KBM-7 (cell line): ENCODE data around the gene MOGAT3.
A peak's percentile ranks its signal among the peaks of the same experiment; 100 is the strongest.
"Not testable (repeated sequence)": the region's sequence is repeated elsewhere in the genome, so short reads cannot be mapped to it uniquely, and the experiment has no call there.

Experiments used
- DNase-seq: peaks from one replicate; pipeline ENCODE4 v3.0.0-alpha.2; 2015
- in situ Hi-C: fragments of 300-500 bp; cut with MboI; formaldehyde crosslinking; loops from 2 replicates; pipeline ENCODE4 v1.14.3; 2020; ENCODE audit warnings: low sequenced_read_pairs, low pct_unique_long_range_greater_than_20kb, mixed read lengths

Gene MOGAT3

DNA sequence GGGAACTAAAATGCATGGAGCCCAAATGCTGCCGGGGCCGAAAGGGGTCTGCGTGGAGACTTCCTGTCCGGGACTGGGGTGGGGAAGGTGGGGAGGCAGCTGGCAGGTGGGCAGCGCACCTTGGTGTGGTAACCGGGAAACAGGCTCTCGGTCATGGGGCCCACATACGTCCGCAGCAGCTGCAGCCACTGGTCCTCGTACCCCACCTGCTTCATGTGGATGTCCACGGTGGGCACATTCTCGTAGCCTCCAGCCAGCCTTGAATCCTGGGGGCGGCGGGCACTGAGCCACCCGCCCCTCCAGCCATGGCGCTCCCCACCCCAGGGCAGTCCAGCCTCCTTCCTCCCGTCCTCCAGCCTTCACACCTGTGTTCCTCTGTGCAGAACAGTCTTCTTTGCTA, 6.6 kb upstream of the MOGAT3 start:
- in situ Hi-C loops = no loop called here
- no peak for DNase-seq

- in situ Hi-C loops = no loop called here
Measured at GRCh38 chr7:101206665-101207042, 5.8 kb upstream of the MOGAT3 start.

DNA sequence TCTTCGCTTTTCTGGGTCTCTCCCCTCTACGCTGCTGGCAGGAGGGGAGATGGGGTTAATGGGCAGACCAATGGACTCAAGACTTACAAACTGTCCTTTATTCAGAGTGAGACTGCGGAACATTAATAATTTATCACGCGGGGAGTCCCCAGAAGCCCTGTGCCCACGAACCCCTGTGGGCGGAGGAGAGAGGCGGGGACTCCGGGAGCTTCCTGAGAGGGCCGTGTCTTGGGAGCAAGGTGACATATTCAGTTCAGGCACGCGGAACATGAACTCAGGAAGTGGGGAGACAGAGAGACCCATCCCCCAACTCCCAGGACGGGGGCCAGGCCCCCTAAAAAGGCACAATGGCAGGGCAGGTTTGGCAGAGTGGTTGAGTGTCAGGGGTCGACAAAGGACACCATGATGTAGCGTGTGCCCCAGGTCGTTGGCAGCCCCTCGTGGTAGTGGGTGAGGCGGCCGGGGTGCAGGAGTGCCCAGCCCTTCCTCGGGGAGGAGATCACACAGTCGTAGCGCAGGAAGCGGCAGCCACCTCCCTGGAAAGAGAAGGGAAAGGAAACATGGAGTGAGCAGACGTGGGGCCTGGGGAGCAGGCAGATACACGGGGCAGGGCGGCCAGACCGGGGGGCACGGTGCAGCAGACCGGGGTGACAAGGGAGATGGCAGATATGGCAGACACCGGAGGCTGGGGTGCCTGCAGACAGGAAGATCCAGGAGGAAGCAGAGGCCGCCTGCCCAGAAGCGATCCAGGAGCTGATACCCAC, 5.2 kb upstream of the MOGAT3 start:
- DNase-seq = no peak
- in situ Hi-C loops = no loop called here

More at GRCh38 chr7:101206665-101207042, 5.8 kb upstream of the MOGAT3 start:
- DNase-seq = no peak

DNA sequence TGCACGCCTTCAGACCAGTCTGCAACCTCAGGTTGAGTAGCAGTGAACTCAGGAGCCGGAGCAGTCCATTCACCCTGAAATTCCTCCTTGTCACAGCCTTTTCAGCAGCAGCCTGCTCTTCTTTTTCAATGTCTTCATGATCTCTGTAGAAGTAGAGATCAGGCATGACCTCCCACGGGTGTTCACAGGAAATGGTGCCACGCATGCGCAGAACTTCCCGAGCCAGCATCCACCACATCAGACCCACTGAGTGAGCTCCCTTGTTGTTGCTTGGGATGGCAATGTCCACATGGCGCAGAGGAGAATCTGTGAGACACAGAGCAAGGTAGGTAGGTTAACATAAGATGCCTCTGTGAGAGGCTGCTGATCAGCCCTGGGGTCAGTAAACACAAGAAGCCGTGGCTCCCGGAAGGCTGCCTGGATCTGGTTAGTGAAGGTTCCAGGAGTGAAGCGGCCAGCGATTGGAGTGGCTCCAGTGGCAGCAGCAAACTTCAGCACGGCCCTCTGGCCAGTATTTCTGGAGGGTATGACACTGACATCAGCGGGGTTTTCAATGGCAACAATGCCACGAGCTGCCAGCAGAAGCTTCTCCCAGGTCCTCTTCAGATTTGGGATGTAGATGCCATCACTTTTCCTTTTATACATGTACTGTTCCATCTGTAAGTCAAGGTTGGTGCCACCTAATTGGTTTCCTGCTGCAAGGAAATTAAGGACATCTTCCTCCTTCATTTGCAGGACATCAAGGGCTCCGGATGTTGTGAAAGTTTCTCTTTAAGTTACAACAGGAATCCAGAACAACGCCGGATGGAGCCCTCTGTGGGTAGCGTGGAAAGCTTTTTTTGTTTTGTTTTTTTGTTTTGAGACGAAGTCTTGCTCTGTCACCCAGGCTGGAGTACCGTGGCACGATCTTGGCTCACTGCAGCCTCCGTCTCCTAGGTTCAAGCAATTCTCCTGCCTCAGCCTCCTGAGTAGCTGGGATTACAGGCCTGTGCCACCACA, 3.2 kb upstream of the MOGAT3 start:
- in situ Hi-C loops = not testable (repeated sequence)
- DNase-seq = peak; percentile 27

GRCh38 chr7:101202603-101202918, 1.7 kb upstream of the MOGAT3 start:
- DNase-seq = no peak
- in situ Hi-C loops = no loop called here

- in situ Hi-C loops = no loop called here
- no peak for DNase-seq
Measured at GRCh38 chr7:101201695-101202602, 1.1 kb upstream of the MOGAT3 start.

- in situ Hi-C loops = no loop called here
- DNase-seq = no peak
Measured at GRCh38 chr7:101200504-101200861, 353 bp downstream of the MOGAT3 start.

- DNase-seq, in situ Hi-C loops: not testable (repeated sequence)
Measured at GRCh38 chr7:101199522-101199921, 1.3 kb downstream of the MOGAT3 start.

GRCh38 chr7:101198476-101198875, 2.4 kb downstream of the MOGAT3 start:
- no peak for DNase-seq
- in situ Hi-C loops = no loop called here

DNA sequence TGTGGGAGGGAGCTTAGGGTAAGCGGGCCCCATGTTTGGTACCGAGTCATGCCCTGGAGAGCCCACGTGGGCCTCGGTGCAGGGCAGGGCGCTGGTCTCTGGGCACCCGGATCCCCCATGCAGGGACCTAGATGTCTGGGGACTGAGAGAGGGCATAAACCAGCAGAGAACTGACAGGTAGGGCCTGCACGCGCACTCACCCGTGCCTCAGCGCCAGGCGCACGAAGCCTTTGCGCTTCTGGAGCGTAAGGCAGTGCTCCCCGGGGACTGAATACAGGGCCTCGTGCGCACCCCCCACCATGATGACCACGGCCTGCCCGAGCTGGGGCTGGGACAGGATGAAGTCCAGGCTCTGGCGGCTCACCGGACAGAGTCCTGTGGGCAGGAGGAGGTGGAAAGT, 2.8 kb downstream of the MOGAT3 start:
- in situ Hi-C loops = no loop called here
- DNase-seq = no peak

DNA sequence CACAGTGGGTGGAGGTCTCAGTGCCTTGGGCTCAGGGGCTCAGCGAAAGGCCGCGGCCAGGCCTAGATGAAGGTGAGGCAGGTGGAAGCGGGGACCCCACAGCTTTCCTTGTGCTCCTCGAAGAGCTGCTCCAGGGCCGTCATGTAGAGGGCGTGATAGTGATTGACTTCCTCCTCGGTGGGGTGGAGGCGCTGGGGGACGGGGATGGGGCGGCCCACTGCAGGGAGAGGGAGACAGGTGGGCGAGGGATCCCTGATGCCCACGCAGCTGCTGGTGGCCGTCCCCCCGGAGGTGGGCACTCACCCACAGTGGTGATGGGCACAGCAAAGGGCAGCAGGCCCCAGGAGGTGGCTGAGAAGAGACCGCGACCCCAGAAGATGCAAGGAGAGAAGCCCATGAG, 5.0 kb downstream of the MOGAT3 start:
- in situ Hi-C loops = no loop called here

GRCh38 chr7:101189109-101189508, 11.7 kb downstream of the MOGAT3 start:
- DNase-seq = no peak
- in situ Hi-C loops = no loop called here

More for the DNA sequence above, 5.0 kb downstream of the MOGAT3 start:
- DNase-seq = no peak

GRCh38 chr7:101186844-101187428, 13.9 kb downstream of the MOGAT3 start:
- DNase-seq = peak; percentile 48
- in situ Hi-C loops = no loop called here

GRCh38 chr7:101186194-101186593, 14.6 kb downstream of the MOGAT3 start:
- in situ Hi-C loops = no loop called here
- no peak for DNase-seq

DNA sequence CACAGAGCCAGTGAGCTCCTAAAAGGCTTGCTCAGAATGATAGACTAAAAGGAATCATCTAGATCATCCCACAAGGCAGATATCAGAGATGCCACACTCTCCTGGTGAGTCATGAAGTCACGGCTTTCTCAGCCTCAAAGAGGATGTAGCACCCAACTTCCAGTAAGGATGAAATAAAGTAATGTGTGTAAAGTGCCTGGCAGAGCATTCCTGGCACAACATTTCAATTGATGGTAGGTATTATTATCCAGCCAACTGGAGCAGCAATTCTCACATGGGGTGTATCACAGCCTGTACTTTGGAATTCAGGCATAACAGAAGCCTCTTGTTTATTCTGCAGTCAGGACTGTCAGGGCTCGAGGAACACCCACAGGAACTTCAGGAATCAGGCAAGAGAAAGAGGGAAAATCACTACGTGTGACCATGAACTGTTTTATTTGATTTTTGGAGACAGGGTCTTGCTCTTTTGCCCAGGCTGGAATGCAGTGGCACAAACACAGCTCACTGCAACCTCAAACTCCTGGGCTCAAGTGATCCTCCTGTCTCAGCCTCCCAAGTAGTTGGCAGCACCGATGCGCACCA, 15.5 kb downstream of the MOGAT3 start:
- DNase-seq = no peak

DNA sequence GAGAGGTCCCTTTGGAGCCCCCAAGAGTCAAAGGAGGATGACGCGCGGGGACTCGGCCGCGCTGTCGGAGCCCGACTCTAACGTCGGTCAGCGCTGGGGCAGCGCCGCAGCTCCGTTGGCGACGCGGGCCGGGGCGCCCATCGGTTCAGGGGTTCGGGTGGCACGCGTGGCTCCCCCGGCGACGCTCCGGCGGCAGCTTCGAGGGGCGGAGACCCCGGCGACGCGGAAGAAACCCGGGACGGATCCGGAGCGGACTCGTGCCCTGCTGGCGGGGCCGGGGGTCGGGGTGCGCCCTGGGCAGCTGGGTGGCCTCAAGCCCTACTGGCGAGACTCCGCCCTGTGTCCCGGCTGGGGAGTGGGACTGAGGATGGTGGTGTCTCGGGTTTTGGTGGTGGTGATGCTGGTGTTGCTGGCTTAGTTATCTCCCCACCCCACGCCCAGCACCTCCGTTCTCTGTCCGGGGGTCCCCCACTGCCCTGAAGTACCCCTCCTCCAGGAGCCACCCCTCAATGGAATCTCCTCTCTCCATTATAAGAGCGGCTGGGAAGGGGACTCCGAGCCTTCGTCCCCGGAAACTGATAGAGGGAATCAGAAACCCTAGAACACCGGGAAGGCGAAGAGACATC, 20.6 kb downstream of the MOGAT3 start, which contains the start of gene NAT16:
TSS of gene NAT16 (minus strand) at position 164 of the 626 bp plus-strand sequence. CDS start 5,486 bp downstream, outside the sequence.
- DNase-seq = no peak
- in situ Hi-C loops = no loop called here

More for the DNA sequence above, 15.5 kb downstream of the MOGAT3 start:
- in situ Hi-C loops = no loop called here

GRCh38 chr7:101179713-101180112, 21.1 kb downstream of the MOGAT3 start:
- in situ Hi-C loops = no loop called here

GRCh38 chr7:101179117-101179516, 21.7 kb downstream of the MOGAT3 start:
- in situ Hi-C loops = no loop called here
- DNase-seq = no peak

More at GRCh38 chr7:101179713-101180112, 21.1 kb downstream of the MOGAT3 start:
- no peak for DNase-seq
